Femur (tissue), 1 donor: ENCODE data around the gene SELPLG.

ENCODE experiments used
- DNase-seq: peaks from one replicate; pipeline ENCODE4 v3.0.0-alpha.2; 2017

Gene SELPLG

GRCh38 chr12:108618079-108618952 is 15.4 kb downstream of the SELPLG start:
- DNase-seq, result peak; percentile 91

DNA sequence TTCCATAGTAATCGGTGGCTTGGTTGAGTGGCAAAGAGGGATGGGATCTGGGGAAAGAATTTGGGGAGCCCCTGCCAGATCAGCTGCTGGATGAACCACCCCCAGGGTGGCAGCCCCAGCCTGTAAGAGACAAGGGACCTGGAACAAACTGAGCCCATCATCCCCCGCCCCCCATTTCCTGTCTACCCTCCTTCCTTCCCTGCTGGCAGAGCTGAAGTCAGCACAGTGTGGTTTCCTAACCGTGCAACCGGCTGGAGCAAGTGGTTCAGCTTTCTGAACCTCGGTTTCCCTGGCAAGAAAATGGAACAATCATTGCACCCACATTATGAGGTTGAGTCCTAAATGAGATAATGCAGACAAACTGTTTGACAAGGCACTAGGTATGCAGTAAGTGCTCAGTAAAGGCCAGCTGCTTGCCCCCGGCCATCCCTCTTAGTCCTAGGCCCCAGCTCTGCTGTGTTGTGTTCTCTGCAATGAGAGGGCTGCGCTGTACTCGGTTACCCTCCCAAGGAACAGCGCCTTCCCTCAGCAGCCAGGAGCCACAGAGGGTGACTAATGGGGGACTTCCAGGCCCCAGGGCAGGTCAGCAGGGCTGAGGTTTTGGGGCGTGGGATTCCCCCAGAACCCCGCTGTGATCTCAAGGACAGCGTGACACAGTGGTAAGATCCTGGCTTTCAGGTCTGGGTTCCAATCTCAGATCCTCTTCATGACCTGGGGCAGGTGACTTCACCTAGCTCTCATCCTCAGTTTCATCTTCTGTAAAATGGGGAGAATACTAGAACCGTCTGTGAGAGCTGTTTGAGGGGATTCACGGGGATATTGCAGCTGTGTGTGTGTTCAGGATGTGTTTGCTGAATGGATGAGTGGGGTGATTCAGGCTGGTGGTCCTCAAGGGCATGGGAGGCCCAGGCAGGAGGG is 16.5 kb downstream of the SELPLG start:
- DNase-seq, result no peak

DNA sequence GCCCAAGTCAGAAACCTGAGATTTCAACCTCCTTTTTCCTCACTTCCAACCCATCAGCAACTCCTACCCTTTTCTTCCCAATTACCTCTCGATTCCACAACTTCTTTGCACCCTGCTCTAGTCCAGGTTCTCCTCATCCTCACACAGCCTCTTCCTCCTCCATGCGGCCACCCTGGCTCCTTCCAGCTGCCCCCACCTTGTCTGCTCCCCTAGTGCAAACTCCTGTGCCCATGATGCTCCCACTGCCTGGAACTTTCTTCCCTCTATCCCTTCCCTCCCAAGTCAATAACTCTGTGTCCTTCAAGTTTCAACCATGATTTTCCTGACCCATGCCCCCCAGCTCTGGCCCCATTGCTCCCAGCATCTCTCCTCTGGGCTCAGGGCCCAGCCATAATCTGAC is 17.3 kb downstream of the SELPLG start:
- no peak for DNase-seq

- DNase-seq, result no peak
Measured at GRCh38 chr12:108615918-108616317, 17.8 kb downstream of the SELPLG start.

DNA sequence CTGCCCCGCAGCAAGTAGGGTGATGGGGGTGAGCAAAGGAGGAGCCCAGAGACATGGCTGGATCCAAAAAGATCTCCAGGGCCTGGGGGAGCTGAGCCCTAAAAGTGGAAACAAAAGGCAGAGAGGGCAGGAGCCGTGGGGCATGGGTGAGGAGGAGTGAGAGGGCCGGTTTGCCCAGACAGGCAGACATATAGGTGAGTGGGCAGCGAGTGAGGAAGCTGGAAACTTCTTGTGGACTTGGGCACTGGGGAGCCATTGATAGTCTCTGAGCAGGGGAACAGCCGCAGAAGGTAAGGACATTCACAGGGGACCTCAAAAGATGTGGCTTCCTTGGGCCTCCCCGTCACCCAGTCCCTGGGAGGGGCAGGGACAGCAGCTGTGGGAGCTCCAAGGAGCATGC is 19.1 kb downstream of the SELPLG start:
- no peak for DNase-seq

DNA sequence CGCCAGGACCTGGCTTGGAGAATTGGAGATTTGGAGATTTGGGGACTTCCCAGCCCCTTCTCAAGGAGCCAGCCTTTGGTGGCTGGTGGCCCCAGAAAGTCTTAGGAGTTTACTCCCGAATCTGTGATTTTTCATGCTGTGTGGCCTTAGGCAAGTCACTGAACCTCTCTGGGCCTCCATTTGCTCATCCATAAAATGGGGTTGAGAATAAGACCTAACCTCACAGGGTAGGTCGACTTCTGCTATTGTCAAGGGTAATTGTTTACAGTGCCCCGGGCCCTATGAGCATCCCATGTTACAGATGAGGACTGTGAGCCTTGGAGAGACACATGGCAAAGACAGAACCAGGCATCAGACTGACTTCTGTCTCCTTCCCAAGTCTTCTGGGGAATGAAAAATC is 19.7 kb downstream of the SELPLG start:
- DNase-seq, result no peak

DNA sequence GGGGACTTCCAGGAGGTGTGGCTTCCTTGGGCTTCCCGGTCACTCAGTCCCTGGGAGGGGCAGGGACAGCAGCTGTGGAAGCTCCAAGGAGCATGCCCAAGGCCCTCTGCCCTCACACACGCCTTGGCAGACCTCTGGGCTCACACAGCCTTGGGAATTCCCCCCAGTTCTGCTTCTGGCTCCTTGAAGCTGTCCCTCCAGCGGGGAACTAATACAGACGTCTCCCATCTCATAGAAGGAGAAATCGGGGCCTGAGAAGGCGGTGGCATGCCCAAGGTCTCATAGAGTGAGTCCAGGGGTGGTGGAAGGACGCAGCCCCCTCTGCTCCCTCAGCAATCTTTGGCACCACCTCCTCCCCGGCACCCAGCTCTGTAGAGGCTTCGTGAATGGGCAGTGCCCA is 20.1 kb downstream of the SELPLG start:
- no peak for DNase-seq

DNA sequence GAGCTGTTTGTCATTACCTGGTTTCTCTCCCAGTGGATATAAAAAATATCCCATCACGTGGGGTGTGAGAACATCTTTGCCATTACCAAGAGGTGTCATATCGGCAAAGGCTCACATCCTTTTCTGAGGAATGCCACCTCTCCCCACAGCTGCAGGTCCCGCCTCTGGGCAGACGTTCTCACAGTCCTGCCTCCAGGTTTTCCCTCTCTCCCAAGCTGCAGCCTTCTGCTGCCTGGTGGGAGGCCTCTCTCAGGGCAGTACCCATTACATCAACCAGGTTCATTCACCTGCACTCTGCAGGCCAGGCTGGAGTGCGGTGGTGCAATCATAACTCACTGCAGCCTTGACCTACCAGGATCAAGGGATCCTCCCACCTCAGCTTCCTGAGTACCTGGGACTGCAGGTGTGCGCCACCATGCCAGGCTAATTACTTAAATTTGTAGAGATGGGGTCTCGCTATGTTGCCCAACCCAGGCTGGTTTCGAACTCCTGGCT is 20.9 kb downstream of the SELPLG start:
- no peak for DNase-seq

GRCh38 chr12:108611884-108612415 is 21.7 kb downstream of the SELPLG start:
- DNase-seq, result no peak

- no peak for DNase-seq
Measured at GRCh38 chr12:108610856-108611605, 22.7 kb downstream of the SELPLG start.

DNA sequence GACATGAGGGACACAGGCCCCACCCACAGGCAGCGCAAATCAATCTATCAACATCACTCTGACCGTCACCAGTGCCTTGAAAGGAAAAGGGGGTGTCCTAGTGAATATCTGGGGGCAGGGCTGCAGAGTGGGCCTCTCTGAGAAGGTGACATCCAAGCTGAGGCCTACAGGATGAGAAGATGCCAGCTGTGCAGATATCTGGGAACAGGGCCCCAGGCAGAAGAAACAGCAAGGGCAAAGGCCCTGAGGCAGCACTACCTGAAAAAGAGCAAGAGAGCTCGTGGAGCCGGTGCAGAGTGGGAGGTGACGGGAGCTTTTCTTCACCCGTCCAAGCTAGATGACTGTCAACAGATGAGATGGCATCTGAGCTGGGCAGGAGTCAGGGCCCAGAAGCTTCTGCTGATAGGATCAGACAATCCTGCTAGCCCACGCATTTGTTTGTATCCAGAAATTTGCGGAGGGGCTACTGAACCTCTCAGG is 23.3 kb downstream of the SELPLG start:
- DNase-seq, result no peak

DNA sequence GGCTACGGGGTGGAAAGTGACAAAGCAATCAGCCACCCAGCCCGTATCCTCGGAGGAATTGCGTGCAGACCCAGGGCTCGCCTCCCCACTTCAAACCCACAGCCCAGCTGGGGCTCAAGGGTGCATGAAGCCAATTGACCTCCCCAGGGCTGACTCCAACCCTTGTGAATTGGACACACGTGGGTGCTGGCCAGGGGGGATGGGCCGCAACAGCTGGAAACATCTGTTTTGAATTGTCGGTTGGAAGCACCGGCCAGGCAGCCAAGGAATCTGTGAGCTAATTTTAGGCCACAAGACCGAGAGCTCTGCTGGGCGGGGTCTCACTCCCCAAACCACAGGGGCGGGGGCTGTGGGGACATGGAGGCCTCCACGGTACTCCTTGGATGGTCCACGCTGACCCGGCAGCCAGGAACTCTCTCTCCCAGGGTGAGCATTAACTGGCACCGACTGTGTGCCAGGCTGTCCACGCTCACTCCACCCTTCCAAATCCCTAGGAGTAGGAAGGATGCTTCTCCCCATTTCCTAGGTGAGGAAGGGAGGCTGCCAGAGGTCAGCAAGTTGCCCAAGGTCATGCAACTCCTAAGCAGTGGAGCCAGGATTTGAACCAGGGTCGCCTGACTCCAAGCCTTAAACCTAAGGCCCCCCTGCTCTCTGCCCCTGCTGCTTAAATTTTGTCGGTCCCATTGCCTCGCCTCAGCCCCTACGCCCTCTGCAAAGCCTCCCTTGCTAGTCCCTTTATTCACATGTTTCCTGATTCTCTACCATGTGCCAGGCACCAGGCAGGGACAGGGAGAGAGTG is 24.0 kb downstream of the SELPLG start:
- DNase-seq, result peak; percentile 96

GRCh38 chr12:108608616-108609015 is 25.1 kb downstream of the SELPLG start:
- no peak for DNase-seq

DNA sequence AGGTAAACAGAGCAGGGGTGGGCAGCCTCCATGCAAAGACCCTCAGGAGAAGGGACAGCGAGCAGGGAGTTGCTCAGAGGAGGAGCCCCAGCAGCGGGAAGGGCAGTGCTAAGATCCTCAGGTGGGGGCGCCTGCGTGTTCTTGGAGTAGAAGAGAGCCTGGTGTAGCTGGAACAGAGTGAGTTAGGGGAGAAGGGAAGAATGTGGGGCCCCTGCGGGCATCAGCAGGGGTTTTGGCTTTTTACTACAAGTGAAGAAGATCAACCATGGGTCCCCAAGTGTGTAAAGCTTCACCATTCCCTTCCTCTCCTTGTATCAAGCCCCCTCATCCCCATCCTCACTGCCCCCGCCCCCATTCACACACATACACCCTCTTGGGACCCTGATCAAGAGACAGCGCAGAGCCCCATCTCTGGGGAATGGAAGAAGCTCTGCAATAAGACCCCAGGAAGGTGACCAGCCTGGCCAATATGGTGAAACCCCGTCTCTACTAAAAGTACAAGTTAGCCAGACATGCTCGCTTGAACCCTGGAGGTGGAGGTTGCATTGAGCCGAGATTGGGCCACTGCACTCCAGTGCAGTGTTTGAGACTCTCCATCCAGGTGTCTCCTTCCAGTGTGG is 25.6 kb downstream of the SELPLG start:
- DNase-seq, result no peak

GRCh38 chr12:108606492-108606891 is 27.2 kb downstream of the SELPLG start:
- no peak for DNase-seq

- no peak for DNase-seq
Measured at GRCh38 chr12:108605690-108606406, 27.8 kb downstream of the SELPLG start.

DNA sequence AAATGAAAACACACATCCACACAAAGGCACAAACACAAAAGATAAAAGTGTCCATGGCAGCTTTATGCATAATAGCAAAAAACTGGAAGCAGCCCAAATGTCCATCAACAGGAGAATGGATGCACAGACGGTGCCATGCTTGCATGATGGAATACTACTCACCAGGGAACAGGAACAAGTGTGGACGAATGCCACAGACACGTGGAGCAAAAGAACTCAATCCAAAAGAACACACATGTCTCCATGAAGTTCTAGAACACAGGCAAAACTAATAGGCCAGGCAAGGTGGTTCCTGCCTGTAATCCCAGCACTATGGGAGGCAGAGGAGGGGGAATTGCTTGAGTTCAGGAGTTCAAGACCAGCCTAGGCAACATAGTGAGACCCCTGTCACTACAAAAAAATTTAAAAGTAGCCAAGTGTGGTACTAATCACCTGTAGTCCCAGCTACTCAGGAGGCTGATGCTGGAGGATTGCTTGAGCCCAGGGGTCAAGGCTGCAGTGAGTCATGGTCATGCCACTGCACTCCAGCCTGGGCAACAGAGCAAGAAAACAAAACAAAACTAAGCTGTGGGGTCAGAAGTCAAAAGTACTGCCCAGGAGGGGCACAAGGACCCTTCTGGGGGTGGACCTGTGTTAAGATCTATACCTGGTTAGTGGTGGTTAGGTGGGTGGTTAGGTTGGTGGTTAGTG is 28.5 kb downstream of the SELPLG start:
- no peak for DNase-seq

- DNase-seq, result no peak
Measured at GRCh38 chr12:108604208-108604941, 29.3 kb downstream of the SELPLG start.

DNA sequence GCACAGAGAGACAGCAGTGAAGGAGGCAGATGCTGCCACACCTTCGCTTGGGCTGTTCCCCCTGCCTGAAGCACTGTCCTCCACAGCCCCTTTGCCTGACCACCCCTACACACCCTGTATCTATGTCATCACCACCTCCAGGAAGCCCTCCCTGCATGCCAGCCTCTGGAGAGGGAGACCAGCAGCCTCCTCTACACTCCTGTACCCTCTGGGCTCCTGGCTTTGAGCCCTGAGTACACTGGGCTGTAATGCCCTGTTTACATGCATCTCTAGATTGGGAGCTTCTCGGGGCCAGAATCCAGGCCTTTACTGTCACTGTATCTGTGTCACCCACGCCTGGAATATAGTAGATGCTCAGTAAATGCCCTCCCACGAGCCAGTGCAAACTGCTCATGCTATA is 30.0 kb downstream of the SELPLG start:
- no peak for DNase-seq
